Embryonic facial prominence (tissue), 1 donor: ENCODE measurements around the gene MMAB.
"Not testable (repeated sequence)": the region's sequence is repeated elsewhere in the genome, so short reads cannot be mapped to it uniquely, and the experiment has no call there.

Experiments used
- DNase-seq: peaks from one replicate; pipeline ENCODE4 v3.0.0-alpha.2; 2016; ENCODE audit errors: extremely low spot score

MMAB gene

GRCh38 chr12:109602132-109602531, 28.8 kb upstream of the MMAB start:
- not testable (repeated sequence) for DNase-seq

GRCh38 chr12:109601557-109601956, 28.3 kb upstream of the MMAB start:
- no peak for DNase-seq

- no peak for DNase-seq
Measured at GRCh38 chr12:109600995-109601394, 27.7 kb upstream of the MMAB start.

GRCh38 chr12:109600481-109600880, 27.2 kb upstream of the MMAB start:
- DNase-seq = no peak

GRCh38 chr12:109599087-109599486, 25.8 kb upstream of the MMAB start:
- no peak for DNase-seq

GRCh38 chr12:109598428-109598854, 25.1 kb upstream of the MMAB start:
- DNase-seq = no peak

GRCh38 chr12:109597795-109598427, 24.6 kb upstream of the MMAB start:
- DNase-seq = peak; percentile 45

GRCh38 chr12:109597414-109597794, 24.1 kb upstream of the MMAB start:
- no peak for DNase-seq

GRCh38 chr12:109596418-109597244, 23.3 kb upstream of the MMAB start:
- no peak for DNase-seq

GRCh38 chr12:109595321-109595902, 22.1 kb upstream of the MMAB start:
- DNase-seq = no peak

GRCh38 chr12:109594556-109595317, 21.4 kb upstream of the MMAB start:
- DNase-seq = no peak

- no peak for DNase-seq
Measured at GRCh38 chr12:109592905-109593272, 19.6 kb upstream of the MMAB start.

GRCh38 chr12:109592195-109592904, 19.0 kb upstream of the MMAB start:
- DNase-seq = no peak

- DNase-seq = no peak
Measured at GRCh38 chr12:109591041-109591440, 17.7 kb upstream of the MMAB start.

- DNase-seq = no peak
Measured at GRCh38 chr12:109590566-109590965, 17.3 kb upstream of the MMAB start.

GRCh38 chr12:109589691-109590245, 16.5 kb upstream of the MMAB start:
- no peak for DNase-seq

- no peak for DNase-seq
Measured at GRCh38 chr12:109589240-109589590, 15.9 kb upstream of the MMAB start.

GRCh38 chr12:109588461-109589239, 15.3 kb upstream of the MMAB start:
- no peak for DNase-seq

GRCh38 chr12:109587921-109588320, 14.6 kb upstream of the MMAB start:
- no peak for DNase-seq
